Trophoblast cell (in vitro differentiated cells and primary cell): ENCODE data around the gene SLC35A3.

Experiments
- DNase-seq, 2 donors: peaks; one replicate each; pipeline ENCODE4 v3.0.0-alpha.2; 2016
- H2AFZ ChIP-seq: 2 replicates; pipeline ENCODE4 v1.6.1; 2013; ENCODE audit warnings: low read length, moderate library complexity, mild to moderate bottlenecking; ENCODE audit not compliant: insufficient read depth, poor library complexity
- H2AK5ac ChIP-seq: 2 replicates; pipeline ENCODE4 v1.6.1; 2013; ENCODE audit warnings: mild to moderate bottlenecking, low read length
- H2BK120ac ChIP-seq: 2 replicates; pipeline ENCODE4 v1.6.1; 2013; ENCODE audit warnings: low read length, mild to moderate bottlenecking, moderate library complexity; ENCODE audit not compliant: insufficient read depth, poor library complexity
- H2BK12ac ChIP-seq: 2 replicates; pipeline ENCODE4 v1.6.1; 2013; ENCODE audit warnings: mild to moderate bottlenecking, low read length, moderate library complexity
- H2BK5ac ChIP-seq: 2 replicates; pipeline ENCODE4 v1.6.1; 2013; ENCODE audit warnings: low read length, low read depth, moderate library complexity, mild to moderate bottlenecking; ENCODE audit not compliant: poor library complexity
- H3K14ac ChIP-seq: 2 replicates; pipeline ENCODE4 v1.6.1; 2013; ENCODE audit warnings: mild to moderate bottlenecking, low read length
- H3K18ac ChIP-seq: 2 replicates; pipeline ENCODE4 v1.6.1; 2013; ENCODE audit warnings: mild to moderate bottlenecking, low read length
- H3K23ac ChIP-seq: 2 replicates; pipeline ENCODE4 v1.6.1; 2013; ENCODE audit warnings: low read length
- H3K27ac ChIP-seq: 2 replicates; pipeline ENCODE4 v1.5.1; 2013; ENCODE audit warnings: low read depth, mild to moderate bottlenecking, inconsistent platforms, low read length, moderate library complexity
- H3K27me3 ChIP-seq: 2 replicates; pipeline ENCODE4 v1.6.1; 2013; ENCODE audit warnings: inconsistent platforms, mild to moderate bottlenecking, low read length, moderate library complexity; ENCODE audit not compliant: insufficient read depth
- H3K36me3 ChIP-seq, 2 experiments: 1 replicate in 1 of 2; 2 replicates in 1 of 2; pipeline ENCODE4 v1.6.1; 2013; ENCODE audit warnings: low read length in 2 of 2, mild to moderate bottlenecking in 2 of 2, moderate library complexity in 1 of 2; ENCODE audit not compliant: insufficient read depth in 2 of 2, control insufficient read depth in 1 of 2
- H3K4ac ChIP-seq: 2 replicates; pipeline ENCODE4 v1.6.1; 2013; ENCODE audit warnings: low read depth, mild to moderate bottlenecking, low read length, moderate library complexity
- H3K4me1 ChIP-seq, 2 experiments: 1 replicate in 1 of 2; 2 replicates in 1 of 2; pipeline ENCODE4 v1.6.1; 2013; ENCODE audit warnings: low read length in 2 of 2, mild to moderate bottlenecking in 2 of 2, moderate library complexity in 1 of 2; ENCODE audit not compliant: insufficient read depth in 2 of 2, control insufficient read depth in 1 of 2
- H3K4me2 ChIP-seq: 2 replicates; pipeline ENCODE4 v1.6.1; 2013; ENCODE audit warnings: inconsistent platforms, mild to moderate bottlenecking, low read length, moderate library complexity
- H3K4me3 ChIP-seq: 2 replicates; pipeline ENCODE4 v1.5.1; 2013; ENCODE audit warnings: mild to moderate bottlenecking, low read depth, low read length, inconsistent platforms
- H3K79me1 ChIP-seq: one replicate; pipeline ENCODE4 v1.6.1; 2013; ENCODE audit warnings: low read length
- H3K79me2 ChIP-seq: 2 replicates; pipeline ENCODE4 v1.6.1; 2013; ENCODE audit warnings: low read length, mild to moderate bottlenecking; ENCODE audit not compliant: control insufficient read depth, insufficient read depth, poor library complexity
- H3K9ac ChIP-seq: 2 replicates; pipeline ENCODE4 v1.6.1; 2013; ENCODE audit warnings: mild to moderate bottlenecking, low read length
- H3K9me3 ChIP-seq: 2 replicates; pipeline ENCODE4 v1.6.1; 2013; ENCODE audit warnings: low read depth, mild to moderate bottlenecking, control low read depth, inconsistent platforms, low read length; ENCODE audit not compliant: insufficient read depth
- H4K12ac ChIP-seq: 2 replicates; pipeline ENCODE4 v1.6.1; 2013; ENCODE audit warnings: low read depth, mild to moderate bottlenecking, low read length, moderate library complexity
- H4K8ac ChIP-seq: 2 replicates; pipeline ENCODE4 v1.6.1; 2013; ENCODE audit warnings: low read depth, mild to moderate bottlenecking, low read length, moderate library complexity
- H4K91ac ChIP-seq: one replicate; pipeline ENCODE4 v1.6.1; 2013; ENCODE audit warnings: low read depth, mild to moderate bottlenecking, low read length, moderate library complexity
- WGBS: extraction: QIAGEN DNeasy Blood & Tissue Kit; methylation state at CpG from one replicate; pipeline ENCODE4 v1.1.7; 2013; ENCODE audit warnings: missing lambda C conversion rate; ENCODE audit not compliant: insufficient read length, insufficient coverage; ENCODE audit errors: extremely low coverage; 5-methylcytosine and 5-hydroxymethylcytosine counted together

Gene SLC35A3

DNA sequence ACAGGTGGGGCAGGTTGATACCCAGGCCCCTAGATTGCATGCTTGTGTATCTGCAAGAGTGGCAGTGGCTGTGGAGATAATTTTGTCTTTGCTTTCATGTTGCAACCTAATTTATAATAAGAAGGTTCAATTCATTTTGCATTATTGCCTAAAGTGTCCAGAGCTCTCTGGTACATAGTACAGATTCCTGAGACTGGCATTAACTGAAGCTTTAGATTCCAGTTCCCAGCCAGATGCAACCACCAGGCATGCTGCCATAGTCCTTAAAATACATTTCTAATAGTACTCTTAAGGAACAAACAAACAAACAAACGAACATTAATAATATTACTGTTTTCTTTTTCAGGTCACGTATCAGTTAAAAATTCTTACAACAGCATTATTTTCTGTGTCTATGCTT, 36.9 kb downstream of the SLC35A3 start:
- H3K4me2 ChIP-seq, result no peak overlapping the region
- no peaks in the 10 kb centered on the region for H3K9me3 ChIP-seq
- H2AFZ ChIP-seq, result no peak overlapping the region
- H3K14ac ChIP-seq, result no peak overlapping the region
- no peaks in the 10 kb centered on the region for H3K79me1 ChIP-seq
- no peak overlapping the region for H4K12ac ChIP-seq
- H3K36me3 ChIP-seq, result no peaks in the 10 kb centered on the region
- H3K9ac ChIP-seq, result no peak overlapping the region
- 100% methylated on average over 1 of the region's 2 CpGs for WGBS
- H4K8ac ChIP-seq, result no peak overlapping the region
- no peaks in the 10 kb centered on the region for H3K79me2 ChIP-seq
- no peaks in the 10 kb centered on the region for H3K27me3 ChIP-seq
- no peak overlapping the region for H2BK5ac ChIP-seq
- no peaks in the 10 kb centered on the region for H3K4me1 ChIP-seq
- no peak overlapping the region for H2BK12ac ChIP-seq
- H3K23ac ChIP-seq, result no peak overlapping the region
- no peak overlapping the region for H4K91ac ChIP-seq
- H3K27ac ChIP-seq, result no peak overlapping the region
- H3K4me3 ChIP-seq, result no peak overlapping the region
- H2AK5ac ChIP-seq, result no peak overlapping the region
- H3K18ac ChIP-seq, result no peak overlapping the region
- H2BK120ac ChIP-seq, result no peak overlapping the region
- H3K4ac ChIP-seq, result no peak overlapping the region
- DNase-seq, result no peak

DNA sequence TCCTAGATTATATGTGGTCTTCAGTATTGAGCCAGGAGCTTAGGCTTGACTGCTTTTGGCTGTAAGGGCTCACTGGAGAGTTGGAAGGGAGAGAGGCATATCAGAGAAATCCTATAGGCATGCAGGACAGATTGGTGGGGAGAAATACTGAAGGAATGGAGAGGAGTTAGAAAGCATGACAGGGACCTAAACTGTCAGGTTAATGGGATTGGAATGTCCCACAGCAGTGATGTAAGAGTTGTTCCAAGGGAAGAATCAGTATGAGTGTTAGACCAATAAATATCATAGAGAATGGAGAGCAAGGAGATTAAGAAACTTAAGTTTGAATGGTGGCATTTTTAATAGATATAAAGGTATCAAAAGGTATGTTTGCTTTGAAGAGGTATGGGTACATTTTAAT, 39.7 kb downstream of the SLC35A3 start:
- H3K4ac ChIP-seq, result no peak overlapping the region
- no peak overlapping the region for H4K8ac ChIP-seq
- H2AFZ ChIP-seq, result no peak overlapping the region
- no peak overlapping the region for H4K91ac ChIP-seq
- H2BK12ac ChIP-seq, result no peak overlapping the region
- H2BK120ac ChIP-seq, result no peak overlapping the region
- H3K9me3 ChIP-seq, result no peaks in the 10 kb centered on the region
- H3K4me1 ChIP-seq, result no peaks in the 10 kb centered on the region
- DNase-seq, result peak; percentile 11 to 64
- no peak overlapping the region for H3K4me3 ChIP-seq
- H3K4me2 ChIP-seq, result no peak overlapping the region
- H3K27me3 ChIP-seq, result no peaks in the 10 kb centered on the region
- no peak overlapping the region for H2BK5ac ChIP-seq
- H3K18ac ChIP-seq, result no peak overlapping the region
- no peaks in the 10 kb centered on the region for H3K79me2 ChIP-seq
- no peak overlapping the region for H2AK5ac ChIP-seq
- H3K14ac ChIP-seq, result no peak overlapping the region
- H3K27ac ChIP-seq, result no peak overlapping the region
- no peaks in the 10 kb centered on the region for H3K79me1 ChIP-seq
- no peak overlapping the region for H3K23ac ChIP-seq
- H3K9ac ChIP-seq, result no peak overlapping the region
- no peaks in the 10 kb centered on the region for H3K36me3 ChIP-seq
- H4K12ac ChIP-seq, result no peak overlapping the region

DNA sequence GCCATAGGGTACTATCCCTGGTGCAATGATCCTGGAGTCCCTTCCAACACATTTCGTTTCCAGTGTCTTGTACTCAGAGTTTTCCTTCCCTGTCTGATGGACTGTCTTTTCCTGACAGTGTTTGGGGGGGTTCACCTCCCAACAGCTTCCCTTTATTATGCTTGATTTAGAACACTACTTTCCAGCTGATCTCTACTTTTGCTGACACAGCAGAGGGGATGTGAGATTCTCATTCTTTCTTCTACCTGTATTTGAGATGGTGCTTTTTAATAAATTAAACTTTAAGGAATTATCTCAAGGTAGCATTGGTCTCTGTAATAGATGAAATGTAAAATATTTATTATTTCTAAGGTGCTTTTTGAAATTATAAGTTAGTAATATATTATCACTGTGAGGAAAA, 41.0 kb downstream of the SLC35A3 start:
- no peaks in the 10 kb centered on the region for H3K4me1 ChIP-seq
- no peak overlapping the region for H3K23ac ChIP-seq
- no peaks in the 10 kb centered on the region for H3K79me1 ChIP-seq
- no peak overlapping the region for H2AK5ac ChIP-seq
- H4K12ac ChIP-seq, result no peak overlapping the region
- DNase-seq, result no peak
- no peaks in the 10 kb centered on the region for H3K36me3 ChIP-seq
- H2BK120ac ChIP-seq, result no peak overlapping the region
- H3K27me3 ChIP-seq, result no peaks in the 10 kb centered on the region
- H3K4ac ChIP-seq, result no peak overlapping the region
- no peak overlapping the region for H3K14ac ChIP-seq
- H2AFZ ChIP-seq, result no peak overlapping the region
- no peak overlapping the region for H3K27ac ChIP-seq
- no peak overlapping the region for H2BK12ac ChIP-seq
- no peak overlapping the region for H3K4me2 ChIP-seq
- H3K4me3 ChIP-seq, result no peak overlapping the region
- H4K8ac ChIP-seq, result no peak overlapping the region
- H3K18ac ChIP-seq, result no peak overlapping the region
- no peak overlapping the region for H4K91ac ChIP-seq
- H3K9me3 ChIP-seq, result no peaks in the 10 kb centered on the region
- WGBS, result no CpG with 5 or more reads among the region's 1 CpG
- H3K79me2 ChIP-seq, result no peaks in the 10 kb centered on the region
- H2BK5ac ChIP-seq, result no peak overlapping the region
- no peak overlapping the region for H3K9ac ChIP-seq

DNA sequence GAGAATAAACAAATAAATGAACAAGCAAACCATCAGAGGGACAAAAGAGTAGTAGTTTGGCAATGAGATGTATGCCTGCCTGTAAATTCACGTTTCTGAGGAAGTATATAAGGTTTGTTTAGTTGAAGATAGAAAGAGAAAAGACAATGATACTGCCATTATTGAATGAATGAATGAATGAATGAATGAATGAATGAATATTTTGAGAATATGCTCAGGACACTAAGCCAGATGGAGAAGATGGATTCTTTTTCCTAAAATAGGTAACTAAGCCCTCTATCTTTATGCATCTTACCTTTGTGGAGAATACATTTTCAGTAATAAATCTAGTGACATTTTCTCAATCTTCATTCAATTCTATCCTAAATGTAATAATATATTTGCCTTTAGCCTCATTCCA, 49.4 kb downstream of the SLC35A3 start:
- Histone ChIP-seq H2BK120ac (no peak overlapping the region), H3K79me2 (no peaks in the 10 kb centered on the region), H3K4ac (no peak overlapping the region), H3K9ac (no peak overlapping the region), H4K8ac (no peak overlapping the region), H3K9me3 (no peaks in the 10 kb centered on the region), H3K23ac (no peak overlapping the region), H4K91ac (no peak overlapping the region), H2BK5ac (no peak overlapping the region), H3K18ac (no peak overlapping the region), H2AFZ (no peak overlapping the region), H3K4me1 (no peaks in the 10 kb centered on the region), H3K79me1 (no peaks in the 10 kb centered on the region), H3K4me2 (no peak overlapping the region), H2AK5ac (no peak overlapping the region), H3K27ac (no peak overlapping the region), H4K12ac (no peak overlapping the region), H3K14ac (no peak overlapping the region), H3K4me3 (no peak overlapping the region), H3K27me3 (no peaks in the 10 kb centered on the region), H2BK12ac (no peak overlapping the region), H3K36me3 (peaks cover 0 to 1% of the 10 kb centered on the region in 2 experiments)
- no CpG with 5 or more reads among the region's 1 CpG for WGBS
- no peak for DNase-seq
